GM18507 (cell line): ENCODE measurements around the gene MICAL2.

ENCODE experiments used
- DNase-seq: peaks from one replicate; pipeline ENCODE4 v3.0.0; 2011; ENCODE audit warnings: low read depth; ENCODE audit not compliant: insufficient read length; ENCODE audit errors: extremely low spot score
- FAIRE-seq: peaks from 2 replicates; lab custom pipeline; 2011; peaks lifted over from hg19 to GRCh38; lab: Jason Lieb, UNC

Gene MICAL2

GRCh38 chr11:12232160-12232559 lies 121.8 kb downstream of the MICAL2 start:
- no peak for DNase-seq
- FAIRE-seq, result no peak

GRCh38 chr11:12232817-12233601 lies 122.6 kb downstream of the MICAL2 start:
- no peak for FAIRE-seq
- DNase-seq, result no peak

- DNase-seq (no peak), FAIRE-seq (no peak)
Observed at GRCh38 chr11:12233602-12233925, 123.2 kb downstream of the MICAL2 start.

- no peak for DNase-seq
Observed at GRCh38 chr11:12234221-12234620, 123.8 kb downstream of the MICAL2 start.

GRCh38 chr11:12235080-12235479 lies 124.7 kb downstream of the MICAL2 start:
- no peak for DNase-seq
- FAIRE-seq, result no peak

More at GRCh38 chr11:12234221-12234620, 123.8 kb downstream of the MICAL2 start:
- FAIRE-seq, result no peak

- no peak for DNase-seq
- FAIRE-seq, result no peak
Observed at GRCh38 chr11:12235553-12235946, 125.2 kb downstream of the MICAL2 start.

GRCh38 chr11:12235947-12236743 lies 125.8 kb downstream of the MICAL2 start:
- peak; percentile 84 for FAIRE-seq

GRCh38 chr11:12236744-12237101 lies 126.3 kb downstream of the MICAL2 start:
- DNase-seq (no peak), FAIRE-seq (no peak)

More at GRCh38 chr11:12235947-12236743, 125.8 kb downstream of the MICAL2 start:
- peak; percentile 15 for DNase-seq

GRCh38 chr11:12237381-12237784 lies 127.0 kb downstream of the MICAL2 start:
- no peak for FAIRE-seq
- DNase-seq, result no peak

- FAIRE-seq, result no peak
- DNase-seq, result no peak
Observed at GRCh38 chr11:12238420-12238819, 128.0 kb downstream of the MICAL2 start.

GRCh38 chr11:12239396-12239795 lies 129.0 kb downstream of the MICAL2 start:
- DNase-seq (no peak), FAIRE-seq (no peak)

GRCh38 chr11:12239804-12240371 lies 129.5 kb downstream of the MICAL2 start:
- no peak for DNase-seq

GRCh38 chr11:12240677-12241076 lies 130.3 kb downstream of the MICAL2 start:
- FAIRE-seq (no peak), DNase-seq (no peak)

More at GRCh38 chr11:12239804-12240371, 129.5 kb downstream of the MICAL2 start:
- no peak for FAIRE-seq

GRCh38 chr11:12241401-12241800 lies 131.0 kb downstream of the MICAL2 start:
- FAIRE-seq, result no peak
- DNase-seq, result no peak

- FAIRE-seq, result no peak
- no peak for DNase-seq
Observed at GRCh38 chr11:12241971-12242672, 131.7 kb downstream of the MICAL2 start.

- DNase-seq (no peak), FAIRE-seq (no peak)
Observed at GRCh38 chr11:12242966-12243365, 132.6 kb downstream of the MICAL2 start.

GRCh38 chr11:12243486-12243885 lies 133.1 kb downstream of the MICAL2 start:
- no peak for FAIRE-seq
- no peak for DNase-seq

- DNase-seq (no peak), FAIRE-seq (no peak)
Observed at GRCh38 chr11:12243911-12244550, 133.6 kb downstream of the MICAL2 start.

- DNase-seq, result no peak
- no peak for FAIRE-seq
Observed at GRCh38 chr11:12245091-12245490, 134.7 kb downstream of the MICAL2 start.
